Left kidney (tissue), 8 donors: ENCODE results near the gene KLHL1. TPM values are rescaled to one million over a fixed set of nuclear protein-coding genes. Genes with fewer than 3 reads are reported as not detected.
"Not testable (repeated sequence)": the region's sequence is repeated elsewhere in the genome, so short reads cannot be mapped to it uniquely, and the experiment has no call there.

ENCODE experiments used
- DNase-seq: peaks from one replicate; pipeline ENCODE4 v3.0.0-alpha.2; 2013
- long read RNA-seq, 8 donors: transcript quantifications; one replicate each; lab custom pipeline, GENCODE V29; 2026
- polyA plus RNA-seq: library from polyadenylated mRNA; unstranded; fragments of 120-200 nt; gene quantifications from one replicate; pipeline ENCODE4 v1.2.1, GENCODE V29; 2013; ENCODE audit not compliant: insufficient read length

Gene KLHL1, protein sequence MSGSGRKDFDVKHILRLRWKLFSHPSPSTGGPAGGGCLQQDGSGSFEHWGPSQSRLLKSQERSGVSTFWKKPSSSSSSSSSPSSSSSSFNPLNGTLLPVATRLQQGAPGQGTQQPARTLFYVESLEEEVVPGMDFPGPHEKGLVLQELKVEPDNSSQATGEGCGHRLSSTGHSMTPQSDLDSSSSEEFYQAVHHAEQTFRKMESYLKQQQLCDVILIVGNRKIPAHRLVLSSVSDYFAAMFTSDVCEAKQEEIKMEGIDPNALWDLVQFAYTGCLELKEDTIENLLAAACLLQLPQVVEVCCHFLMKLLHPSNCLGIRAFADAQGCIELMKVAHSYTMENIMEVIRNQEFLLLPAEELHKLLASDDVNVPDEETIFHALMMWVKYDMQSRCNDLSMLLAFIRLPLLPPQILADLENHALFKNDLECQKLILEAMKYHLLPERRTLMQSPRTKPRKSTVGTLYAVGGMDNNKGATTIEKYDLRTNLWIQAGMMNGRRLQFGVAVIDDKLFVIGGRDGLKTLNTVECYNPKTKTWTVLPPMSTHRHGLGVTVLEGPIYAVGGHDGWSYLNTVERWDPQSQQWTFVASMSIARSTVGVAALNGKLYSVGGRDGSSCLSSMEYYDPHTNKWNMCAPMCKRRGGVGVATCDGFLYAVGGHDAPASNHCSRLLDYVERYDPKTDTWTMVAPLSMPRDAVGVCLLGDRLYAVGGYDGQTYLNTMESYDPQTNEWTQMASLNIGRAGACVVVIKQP
- 0.55 TPM for polyA plus RNA-seq
- long read RNA-seq, donor 1, full-length matches to known transcripts = 1 of 1 reads
- long read RNA-seq, donor 1, partial matches to known transcripts = 0 of 1 reads
- long read RNA-seq, donor 1, other reads (novel, unspliced or antisense) = 0 of 1 reads
- long read RNA-seq, donor 2 = 0 reads
- long read RNA-seq, donor 3 = 0 reads
- long read RNA-seq, donor 4 = 0 reads
- long read RNA-seq, donor 5 = 0 reads
- long read RNA-seq, donor 6 = 0 reads
- long read RNA-seq, donor 7 = 0 reads
- long read RNA-seq, donor 8 = 0 reads

DNA sequence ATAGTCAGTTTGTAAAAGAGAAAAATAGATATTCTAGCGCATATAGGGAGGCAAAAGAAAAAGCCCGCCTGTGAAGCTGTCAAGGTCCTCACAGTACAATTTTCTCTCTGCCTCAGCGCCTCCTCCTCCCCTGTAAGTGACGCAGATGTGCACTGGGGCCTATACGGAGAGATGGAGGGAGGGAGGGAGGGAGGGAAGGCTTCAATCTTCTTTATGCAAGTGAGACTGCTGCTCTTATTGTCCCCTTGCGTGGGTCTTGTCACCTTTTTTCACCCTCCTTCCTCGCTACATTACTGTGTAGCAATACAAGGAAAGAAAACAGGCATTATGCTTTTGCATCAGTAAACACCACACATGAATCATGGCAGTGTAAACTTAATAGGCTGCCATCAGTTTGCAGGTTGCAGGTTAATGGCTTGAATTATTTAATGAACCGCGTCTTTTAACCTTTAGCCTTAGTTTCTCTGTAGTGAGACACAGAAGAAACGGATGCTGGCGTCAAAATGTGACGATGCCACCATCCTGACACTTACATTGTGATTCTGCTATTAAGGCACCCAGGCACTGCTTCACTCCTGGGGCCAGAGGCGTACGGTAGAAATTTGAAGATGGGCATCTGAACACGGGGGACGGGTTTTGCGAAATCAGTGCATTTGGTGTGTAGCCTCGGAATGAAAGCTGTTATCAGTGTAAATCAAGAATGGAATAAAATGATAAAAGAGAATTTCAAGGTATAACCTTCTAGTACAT, at the start of gene KLHL1:
KLHL1 (minus strand) TSS at position 97 of the 750 bp plus-strand sequence. CDS start 753 bp downstream, outside the sequence.
- peak; percentile 51 for DNase-seq

DNA sequence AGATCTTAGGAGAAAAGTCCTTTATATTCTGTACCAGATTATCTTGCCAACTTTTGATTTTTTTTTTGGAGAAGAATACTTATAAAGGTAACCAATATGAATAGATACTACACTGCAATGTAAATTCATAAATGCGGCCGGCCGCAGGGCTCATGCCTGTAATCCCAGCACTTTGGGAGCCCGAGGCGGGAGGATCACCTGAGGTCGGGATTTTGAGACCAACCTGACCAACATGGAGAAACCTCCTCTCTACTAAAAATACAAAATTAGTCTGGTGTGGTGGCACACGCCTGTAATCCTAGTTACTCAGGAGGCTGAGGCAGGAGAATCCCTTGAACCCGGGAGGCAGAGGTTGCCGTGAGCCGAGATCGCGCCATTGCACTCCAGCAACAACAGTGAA, 34.4 kb upstream of the KLHL1 start:
- not testable (repeated sequence) for DNase-seq

DNA sequence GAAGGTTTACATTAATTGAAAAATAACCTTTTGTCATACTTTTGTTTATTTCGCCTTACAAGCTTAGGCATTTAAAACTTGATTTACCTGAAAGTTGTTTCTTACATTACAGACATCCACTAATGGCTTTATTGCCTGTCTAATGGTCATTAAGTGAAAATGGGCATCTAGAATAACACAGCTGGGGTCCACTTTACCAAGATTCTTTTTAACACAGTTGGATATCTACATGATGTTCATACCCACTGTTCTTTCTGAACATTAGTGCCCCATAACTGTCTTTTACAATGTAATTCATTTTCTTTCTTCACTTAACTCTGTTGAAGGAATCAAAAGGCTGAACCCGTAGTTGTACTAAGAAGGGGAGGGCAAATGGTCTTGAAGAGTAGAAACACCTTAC, 19.8 kb upstream of the KLHL1 start:
- DNase-seq = no peak

DNA sequence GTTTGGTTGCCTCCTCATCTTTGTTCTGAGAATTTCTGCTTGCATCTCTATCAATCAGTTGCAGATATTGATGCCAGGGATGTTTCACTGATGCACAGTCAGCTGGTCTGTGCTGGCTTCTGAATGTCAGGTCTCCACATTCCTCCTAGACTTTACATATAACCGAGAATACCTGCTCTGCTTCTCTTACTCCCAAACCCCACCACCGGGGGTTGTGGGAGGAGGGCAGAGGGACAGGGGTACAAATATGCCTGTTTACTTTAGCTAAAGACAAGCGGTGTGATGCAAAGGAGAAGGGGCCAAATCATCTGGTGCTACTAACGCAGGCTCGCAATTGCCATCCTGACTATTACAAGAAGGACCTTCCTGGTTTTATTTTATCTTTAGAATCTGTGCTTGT, 17.4 kb upstream of the KLHL1 start:
- no peak for DNase-seq

DNA sequence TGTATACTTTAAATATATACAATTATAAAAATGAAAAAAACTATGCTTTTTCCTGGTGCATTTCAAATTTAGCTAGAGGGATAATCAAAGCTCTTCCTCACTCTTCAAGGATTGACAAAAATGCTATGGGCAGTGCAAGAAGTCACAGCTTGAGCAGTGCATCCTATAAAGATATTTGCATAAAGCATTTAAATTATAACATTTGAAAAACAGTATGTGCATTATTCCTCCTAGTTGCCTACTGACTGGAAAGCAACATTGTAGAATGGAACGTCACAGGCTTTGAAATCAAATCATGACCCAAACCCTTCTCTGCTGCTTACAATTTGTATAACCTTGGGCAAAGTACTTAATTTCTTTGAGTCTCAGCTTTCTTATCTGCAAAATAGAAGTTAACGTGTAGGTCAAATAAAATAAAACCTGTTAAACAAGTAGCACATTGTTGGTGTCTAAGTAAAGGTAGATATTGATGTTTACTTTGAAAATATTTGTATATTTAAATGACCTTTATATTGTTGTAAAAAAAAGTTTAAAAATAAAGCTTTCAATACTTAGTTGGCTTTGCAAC, 9.2 kb upstream of the KLHL1 start:
- no peak for DNase-seq

DNA sequence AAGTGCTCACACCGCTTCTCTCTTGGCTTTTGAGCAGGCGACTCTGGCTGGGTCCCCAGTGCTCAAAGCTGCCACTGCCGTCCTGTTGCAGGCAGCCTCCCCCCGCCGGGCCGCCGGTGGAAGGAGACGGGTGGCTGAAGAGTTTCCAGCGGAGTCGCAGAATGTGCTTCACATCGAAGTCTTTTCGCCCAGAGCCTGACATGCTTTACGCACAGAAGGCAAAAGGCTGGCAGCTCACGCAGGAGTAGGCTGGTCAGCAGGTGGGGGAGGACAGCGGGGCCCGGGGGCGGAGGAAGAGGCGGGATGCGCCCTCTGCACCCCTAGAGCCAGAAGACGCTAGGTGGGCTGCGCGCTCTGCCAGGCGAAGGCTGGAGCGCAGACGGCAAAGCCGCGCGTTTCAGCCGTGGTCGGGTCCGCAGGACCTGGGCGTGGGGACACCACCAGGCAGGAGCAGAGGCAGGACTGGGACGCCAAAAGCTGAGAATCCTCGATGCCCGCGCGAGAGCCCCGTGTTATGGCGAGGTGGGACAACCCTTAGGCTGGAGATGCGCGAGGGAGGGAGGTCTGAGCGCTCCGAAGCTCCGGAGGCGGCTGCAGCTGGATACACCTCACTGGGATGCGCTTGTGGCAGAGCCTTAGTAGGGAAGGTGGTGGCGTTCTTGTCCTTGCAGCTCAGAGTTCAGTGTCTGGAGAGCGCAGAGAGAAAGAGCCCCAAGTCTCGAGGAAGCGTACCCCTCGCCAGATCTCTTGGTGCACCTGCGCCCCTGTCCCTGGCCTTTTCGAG, 562 bp downstream of the KLHL1 start, which contains the start of gene ATXN8OS:
ATXN8OS (plus strand) TSS at position 329 of the 784 bp plus-strand sequence.
- peak; percentile 20 for DNase-seq

DNA sequence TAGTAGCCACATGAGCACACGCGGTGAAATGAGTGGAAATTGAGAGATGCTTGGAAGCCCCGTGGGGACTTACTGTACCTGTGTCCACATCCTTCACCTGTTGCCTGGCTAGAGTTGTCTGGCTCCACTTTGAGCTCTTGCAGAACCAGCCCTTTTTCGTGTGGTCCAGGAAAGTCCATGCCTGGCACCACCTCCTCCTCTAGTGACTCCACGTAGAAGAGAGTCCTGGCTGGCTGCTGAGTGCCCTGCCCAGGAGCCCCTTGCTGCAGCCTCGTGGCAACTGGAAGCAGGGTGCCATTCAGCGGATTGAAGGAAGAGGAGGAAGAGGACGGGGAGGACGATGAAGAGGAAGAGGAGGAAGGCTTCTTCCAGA, 1.1 kb downstream of the KLHL1 start:
- no peak for DNase-seq

DNA sequence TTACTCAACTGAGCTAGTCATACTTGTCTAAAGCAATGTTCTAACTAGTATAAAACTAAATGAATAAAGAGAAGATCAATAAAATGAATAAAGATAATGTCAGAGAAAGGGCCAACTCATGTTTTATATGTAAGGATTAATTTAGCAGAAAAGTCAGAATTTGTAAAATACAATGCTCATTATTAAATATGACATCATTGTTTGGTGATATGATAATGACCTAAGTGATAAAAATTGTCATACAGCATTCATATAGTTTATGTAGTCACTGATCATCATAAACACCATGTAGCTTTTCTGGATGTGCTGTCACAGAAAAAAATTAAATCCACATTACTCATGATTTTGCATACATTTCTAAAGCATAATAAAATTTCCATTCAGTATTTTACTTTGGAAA, 3.8 kb downstream of the KLHL1 start:
- DNase-seq = no peak

DNA sequence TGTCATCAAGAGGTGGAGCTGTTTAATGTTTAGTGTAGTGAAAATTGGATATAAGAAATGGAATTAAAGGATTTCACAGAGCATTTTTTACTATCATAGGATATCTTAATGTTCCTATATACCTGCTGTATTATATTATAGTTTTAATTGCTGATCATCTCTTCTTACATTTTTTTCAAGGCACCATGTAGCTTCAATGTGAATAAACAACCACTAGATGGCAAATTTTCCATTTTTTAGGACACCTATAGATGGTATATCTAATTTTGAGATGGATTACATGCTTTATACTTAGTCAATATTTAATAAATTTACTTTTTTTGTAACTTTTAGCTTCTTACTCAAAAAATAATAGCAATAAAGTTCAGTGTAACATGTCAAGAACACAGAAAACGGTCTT, 9.6 kb downstream of the KLHL1 start:
- no peak for DNase-seq

DNA sequence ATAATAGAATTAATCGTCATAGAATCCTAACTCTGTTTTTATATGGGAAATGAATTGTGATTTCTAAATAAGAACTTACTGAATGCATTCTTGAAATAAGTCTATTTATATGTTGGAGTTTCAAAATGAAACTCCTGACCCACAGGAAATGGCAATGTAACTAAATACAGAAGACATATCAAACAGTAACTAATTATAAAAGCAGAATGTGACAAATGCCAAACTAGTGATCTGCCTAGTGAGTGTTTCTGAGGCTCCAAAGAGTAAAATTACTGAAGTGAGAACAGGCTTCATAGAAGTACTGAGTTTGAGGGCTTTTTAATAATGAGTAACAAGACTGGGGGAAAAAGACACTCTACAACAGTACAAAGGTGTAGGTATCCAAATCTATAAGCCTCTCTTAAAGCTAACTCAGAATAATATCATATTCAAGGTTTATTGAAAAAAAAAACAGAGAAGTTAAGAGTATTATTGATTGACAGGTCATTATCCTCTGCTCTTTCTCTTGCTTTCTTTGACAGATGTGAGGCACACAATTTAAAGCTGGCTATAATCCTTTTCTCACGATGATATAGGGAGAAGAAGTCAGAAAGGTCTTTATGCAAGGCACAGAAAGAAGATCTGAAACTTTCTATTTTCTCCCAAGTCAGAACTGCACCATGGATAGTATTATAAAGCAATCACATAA, 18.1 kb downstream of the KLHL1 start:
- no peak for DNase-seq

DNA sequence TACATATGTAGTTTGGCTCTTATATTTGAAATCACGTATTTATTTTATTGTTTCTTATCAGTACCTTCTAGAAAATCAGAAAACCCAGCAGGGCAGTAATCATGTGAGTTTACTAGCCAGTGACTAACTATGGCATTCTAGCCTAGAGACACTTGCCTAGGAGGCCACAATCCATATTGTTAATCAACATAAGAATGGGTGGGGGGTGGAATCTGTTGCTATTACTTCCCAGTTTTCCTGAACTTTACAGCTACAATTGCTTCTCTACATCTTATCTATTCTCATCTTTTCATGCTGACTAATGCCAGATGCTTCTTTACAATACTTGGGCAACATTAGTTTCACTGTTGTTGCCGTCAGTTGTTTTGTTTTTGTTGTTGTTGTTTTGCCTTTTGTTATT, 19.3 kb downstream of the KLHL1 start:
- no peak for DNase-seq

DNA sequence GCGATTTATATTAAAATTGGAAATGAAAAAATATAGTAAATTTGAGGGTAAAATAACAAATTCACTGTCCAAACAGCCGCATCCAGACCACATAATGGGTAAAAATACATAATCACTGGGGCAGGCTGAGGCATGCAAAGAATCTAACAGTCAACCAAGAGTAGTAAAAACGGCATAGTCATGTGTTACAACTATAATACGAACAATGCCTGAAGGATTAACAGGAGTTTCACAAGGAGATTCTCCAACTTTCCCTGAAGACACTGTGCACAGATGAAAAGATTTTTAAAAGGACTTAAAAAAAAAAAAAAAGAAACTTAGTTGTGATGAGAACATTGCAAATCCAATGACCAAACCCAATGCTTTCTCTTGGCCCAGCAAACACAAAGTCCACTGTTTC, 21.0 kb downstream of the KLHL1 start:
- no peak for DNase-seq

DNA sequence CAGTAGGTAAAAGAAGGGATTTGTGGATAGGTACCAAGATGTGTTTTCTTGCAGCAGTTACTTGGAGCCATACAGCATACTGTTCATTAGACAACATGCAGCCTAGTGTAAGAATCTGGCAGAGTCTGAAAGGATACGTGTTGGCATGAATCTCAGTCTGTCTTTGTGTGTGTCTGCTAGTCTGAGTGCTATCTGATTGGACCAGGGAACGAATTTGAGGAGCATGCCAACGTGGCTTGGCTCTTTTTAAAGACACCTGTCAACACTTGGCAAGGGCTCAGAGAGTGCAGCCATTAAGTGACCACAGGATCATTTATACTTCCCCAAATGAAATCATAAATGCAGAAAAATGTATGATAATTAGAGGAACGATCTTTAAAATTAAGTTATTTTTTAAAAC, 28.2 kb downstream of the KLHL1 start:
- DNase-seq = no peak

DNA sequence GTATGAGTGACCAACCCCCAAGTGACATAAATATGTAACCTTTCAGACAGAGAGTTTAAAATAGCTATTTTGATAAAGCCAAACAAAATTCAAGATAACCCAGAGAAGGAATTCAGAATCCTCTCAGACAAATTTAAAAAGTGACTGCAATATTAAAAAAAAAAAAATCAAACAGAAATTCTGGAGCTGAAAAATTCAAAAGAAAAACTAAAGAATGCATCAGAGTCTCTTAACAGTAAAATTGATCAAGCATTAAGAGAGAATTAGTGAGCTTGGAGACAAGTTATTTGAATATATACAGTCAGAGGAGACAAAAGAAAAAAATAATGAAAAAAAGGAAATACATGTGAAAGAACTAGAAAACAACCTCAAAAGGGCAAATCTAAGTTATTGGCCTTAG, 53.7 kb downstream of the KLHL1 start:
- no peak for DNase-seq

DNA sequence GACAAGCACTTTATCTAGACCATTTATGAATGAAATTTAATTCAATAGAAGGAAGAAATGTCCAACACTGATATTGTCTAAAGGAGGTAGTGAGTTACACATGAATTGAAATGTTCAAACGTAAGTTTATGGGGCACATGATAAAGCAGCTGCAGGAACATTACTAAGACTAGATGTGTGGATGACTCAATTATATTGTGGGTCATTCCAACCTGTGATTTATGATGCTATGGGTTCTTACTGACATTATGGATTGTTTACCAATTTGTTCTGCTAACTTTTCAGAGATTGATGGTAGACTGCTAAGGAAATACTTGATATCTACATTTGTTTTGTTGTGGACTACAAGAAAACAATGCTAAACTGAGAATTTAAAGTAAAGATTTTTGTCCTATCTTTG, 56.7 kb downstream of the KLHL1 start:
- no peak for DNase-seq

DNA sequence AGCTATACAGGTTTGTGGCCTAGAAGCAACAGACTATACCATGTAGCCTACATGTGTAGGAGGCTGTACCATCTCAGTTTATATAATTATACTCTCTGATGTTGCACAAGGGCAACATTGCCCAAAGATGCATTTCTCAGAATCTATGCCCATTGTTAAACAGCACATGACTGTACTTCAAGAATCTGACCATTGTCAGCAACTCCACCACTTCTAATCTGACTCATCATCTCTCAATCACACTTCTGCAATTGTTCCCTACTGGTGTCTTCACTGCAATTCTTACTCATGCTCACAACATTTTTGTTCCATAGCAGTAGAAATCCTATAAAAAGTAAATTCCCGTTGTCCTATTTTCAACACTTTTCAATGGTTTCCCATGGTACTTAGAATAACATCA, 64.6 kb downstream of the KLHL1 start:
- no peak for DNase-seq

DNA sequence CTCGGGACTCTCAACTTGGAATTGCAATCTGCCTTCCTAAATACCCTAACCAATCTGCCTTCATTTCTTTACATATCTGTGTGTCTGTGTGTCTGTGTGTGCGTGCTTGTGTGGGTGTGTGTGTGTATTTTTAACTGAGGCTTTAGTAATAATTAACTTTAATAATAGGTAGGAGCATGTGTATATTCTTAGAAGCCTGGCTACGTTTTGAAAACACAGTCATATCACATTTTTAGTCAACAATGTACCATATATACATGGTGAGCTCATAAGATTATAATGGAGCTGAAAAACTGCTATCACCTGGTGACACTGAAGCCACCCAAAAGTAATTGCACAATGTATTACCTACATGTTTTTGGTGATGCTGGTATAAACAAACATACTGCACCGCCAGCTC, 66.1 kb downstream of the KLHL1 start:
- DNase-seq = no peak

DNA sequence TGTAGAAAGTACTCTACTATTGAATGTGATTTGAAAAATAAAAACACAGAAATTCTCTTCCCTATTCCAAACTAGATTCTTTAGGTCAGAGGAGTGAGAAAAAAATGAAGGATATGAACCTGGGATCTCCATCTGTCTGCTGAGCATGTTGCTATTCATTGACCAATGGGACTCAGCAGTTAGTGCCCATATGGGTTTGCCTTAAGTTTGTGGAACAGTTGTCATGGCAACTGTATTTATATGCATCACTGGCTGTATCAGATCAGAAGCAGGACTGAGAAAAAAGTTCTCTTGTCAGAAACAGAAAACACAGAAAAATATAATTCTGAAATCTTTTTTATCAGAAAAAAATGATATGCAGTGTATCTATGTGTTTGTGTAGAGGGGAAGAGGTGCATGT, 74.0 kb downstream of the KLHL1 start:
- DNase-seq = no peak

DNA sequence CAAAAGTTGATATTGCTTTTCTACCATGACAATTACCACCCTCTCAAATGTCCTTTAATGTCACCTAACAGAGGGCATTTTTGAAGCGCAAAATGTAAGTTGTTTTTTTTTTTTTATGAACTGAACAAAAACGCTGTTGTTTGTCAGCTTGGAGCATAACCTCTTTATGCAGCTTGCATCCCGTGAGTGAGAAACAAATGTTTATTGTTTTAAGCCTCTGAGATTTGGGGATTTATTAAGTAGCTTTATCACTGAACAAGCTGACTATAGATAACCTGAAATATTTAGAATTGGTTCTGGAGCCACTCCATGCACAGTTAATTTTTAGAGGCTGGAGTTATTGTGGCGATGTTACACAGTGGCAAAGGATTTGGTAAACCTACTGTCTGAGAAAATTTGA, 80.7 kb downstream of the KLHL1 start:
- no peak for DNase-seq

DNA sequence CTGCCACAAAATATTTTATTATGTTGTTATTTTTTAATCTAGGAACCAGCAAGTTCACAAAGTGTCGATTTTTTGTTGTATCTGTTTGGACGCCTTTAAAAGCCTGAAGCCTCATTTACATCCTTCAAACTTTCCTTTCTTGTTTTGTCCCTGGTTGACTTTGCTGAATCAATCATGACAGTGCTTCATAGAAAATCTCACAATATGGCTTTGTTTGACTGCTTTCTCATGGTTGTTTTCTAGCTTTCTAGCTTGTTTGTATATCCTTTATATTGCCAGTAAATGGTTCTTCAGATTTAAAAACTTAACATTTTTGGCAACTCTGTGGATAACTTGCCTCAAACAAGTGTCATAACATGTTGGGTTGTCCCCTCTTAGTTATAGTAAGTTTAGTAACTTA, 84.7 kb downstream of the KLHL1 start:
- DNase-seq = no peak
